ENCODE measurements around the gene REPIN1.

The REPIN1 gene

DNA sequence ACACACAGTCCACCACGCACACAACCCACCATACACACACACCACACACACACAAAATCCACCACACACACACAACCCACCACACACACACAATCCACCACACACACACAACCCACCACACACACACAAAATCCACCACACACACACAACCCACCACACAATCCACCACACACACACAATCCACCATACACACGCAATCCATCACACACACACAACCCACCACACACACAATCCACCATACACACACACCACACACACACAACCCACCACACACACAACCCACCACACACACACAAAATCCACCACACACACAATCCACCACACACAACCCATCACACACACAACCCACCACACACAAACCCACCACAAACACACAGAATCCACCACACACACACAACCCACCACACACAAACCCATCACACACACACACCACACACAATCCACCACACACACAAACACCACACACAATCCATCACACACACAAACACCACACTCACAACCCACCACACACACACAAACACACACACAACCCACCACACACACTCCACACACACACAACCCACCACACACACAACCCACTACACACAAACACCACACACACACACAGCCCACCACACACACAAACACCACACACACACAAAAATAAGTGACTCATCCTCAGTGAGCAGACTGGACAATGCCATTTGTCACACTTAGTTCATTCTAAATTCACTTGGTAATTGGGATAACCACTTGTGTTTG is 8.8 kb upstream of the REPIN1 start:
- DNase-seq (ENCODE audit: low spot score) (no peak), FAIRE-seq (no peak)

GRCh38 chr7:150360363-150361058 is 8.1 kb upstream of the REPIN1 start:
- no peak for DNase-seq (ENCODE audit: low spot score)
- FAIRE-seq: no peak

DNA sequence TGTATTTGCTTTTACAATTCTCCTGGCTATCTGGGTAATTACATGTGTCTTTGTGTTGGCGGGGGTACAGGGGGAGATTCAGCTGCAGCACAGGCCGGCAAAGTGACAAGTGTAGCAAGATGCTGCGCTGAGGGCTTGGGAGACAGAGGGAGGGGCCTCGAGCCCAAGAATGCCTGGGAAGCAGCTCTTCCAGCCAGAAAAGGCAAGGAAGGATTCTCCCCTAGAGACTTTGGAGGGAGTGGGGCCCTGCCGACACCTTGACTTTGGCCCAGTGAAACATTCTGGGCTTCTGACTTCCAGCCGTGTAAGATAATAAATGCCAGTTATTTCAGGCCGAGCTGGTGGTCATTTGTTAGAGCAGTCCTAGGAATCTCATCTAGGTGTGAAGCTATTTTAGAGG is 7.2 kb upstream of the REPIN1 start:
- no peak for FAIRE-seq

GRCh38 chr7:150361807-150362621 is 6.6 kb upstream of the REPIN1 start:
- FAIRE-seq: no peak
- DNase-seq (ENCODE audit: low spot score): no peak

More for the DNA sequence above, 7.2 kb upstream of the REPIN1 start:
- DNase-seq (ENCODE audit: low spot score): no peak

DNA sequence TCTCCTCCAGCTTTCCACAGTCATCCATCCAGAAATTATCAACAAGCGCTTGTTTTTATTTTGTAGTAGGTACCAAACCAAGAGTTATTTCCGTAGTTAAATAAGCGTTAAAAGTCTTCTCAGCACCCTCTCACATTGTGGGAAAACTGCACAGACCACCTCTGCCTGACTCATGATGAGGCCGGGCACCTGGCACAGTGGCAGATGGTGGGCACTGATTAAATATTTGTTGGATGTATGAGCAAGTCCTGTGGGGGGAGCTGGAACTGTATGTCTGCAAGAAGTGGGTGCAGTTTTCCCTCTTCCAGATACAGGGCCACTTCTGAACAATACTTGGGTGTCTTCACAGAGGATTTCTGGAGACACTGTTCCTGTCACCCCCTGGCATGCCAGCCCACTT is 5.3 kb upstream of the REPIN1 start:
- FAIRE-seq (no peak), DNase-seq (ENCODE audit: low spot score) (no peak)

DNA sequence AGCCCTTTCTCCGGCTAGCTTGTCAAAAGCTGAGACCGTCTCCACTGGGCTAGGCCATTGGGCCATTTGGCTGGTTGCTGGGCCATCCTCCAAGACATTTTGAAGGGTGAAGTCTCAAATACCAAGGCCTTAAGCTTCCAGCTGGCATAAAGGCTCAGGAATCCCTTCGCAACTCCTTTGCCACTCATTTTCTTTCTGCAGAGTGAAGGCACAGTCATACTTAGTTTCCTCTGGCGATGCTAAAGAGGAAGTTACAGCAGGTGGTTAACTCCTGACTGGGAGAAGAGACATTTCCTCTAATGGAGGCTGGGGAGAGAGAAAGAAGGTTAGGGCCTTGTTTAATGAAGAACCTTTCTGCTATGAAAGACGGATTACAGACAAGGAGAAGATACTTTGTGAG is 4.8 kb upstream of the REPIN1 start:
- no peak for FAIRE-seq
- DNase-seq (ENCODE audit: low spot score): no peak

- FAIRE-seq (no peak), DNase-seq (ENCODE audit: low spot score) (no peak)
Measured at GRCh38 chr7:150365194-150365593, 3.4 kb upstream of the REPIN1 start.

- no peak for DNase-seq (ENCODE audit: low spot score)
- no peak for FAIRE-seq
Measured at GRCh38 chr7:150365673-150366398, 2.8 kb upstream of the REPIN1 start.

DNA sequence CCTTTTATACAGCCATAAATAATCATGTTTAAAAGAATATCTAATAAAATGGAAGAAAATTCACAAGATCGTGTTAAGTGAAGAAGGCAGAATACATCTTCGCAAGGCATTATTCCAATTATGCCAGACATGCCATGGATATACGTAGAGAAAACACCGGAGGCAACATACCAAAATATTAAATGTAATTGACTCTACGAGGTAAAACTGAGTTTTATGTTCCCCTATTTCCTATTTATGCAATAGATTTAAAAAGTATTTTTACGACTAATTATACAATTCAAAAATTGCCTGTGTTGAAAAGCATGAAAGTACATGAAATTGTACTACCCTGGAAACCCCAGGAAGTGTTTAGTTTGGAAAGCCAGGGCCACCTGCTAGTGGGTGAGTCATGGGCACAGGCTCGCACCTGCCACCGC is 936 bp upstream of the REPIN1 start:
- peak; percentile 89 for FAIRE-seq
- DNase-seq (ENCODE audit: low spot score): no peak

DNA sequence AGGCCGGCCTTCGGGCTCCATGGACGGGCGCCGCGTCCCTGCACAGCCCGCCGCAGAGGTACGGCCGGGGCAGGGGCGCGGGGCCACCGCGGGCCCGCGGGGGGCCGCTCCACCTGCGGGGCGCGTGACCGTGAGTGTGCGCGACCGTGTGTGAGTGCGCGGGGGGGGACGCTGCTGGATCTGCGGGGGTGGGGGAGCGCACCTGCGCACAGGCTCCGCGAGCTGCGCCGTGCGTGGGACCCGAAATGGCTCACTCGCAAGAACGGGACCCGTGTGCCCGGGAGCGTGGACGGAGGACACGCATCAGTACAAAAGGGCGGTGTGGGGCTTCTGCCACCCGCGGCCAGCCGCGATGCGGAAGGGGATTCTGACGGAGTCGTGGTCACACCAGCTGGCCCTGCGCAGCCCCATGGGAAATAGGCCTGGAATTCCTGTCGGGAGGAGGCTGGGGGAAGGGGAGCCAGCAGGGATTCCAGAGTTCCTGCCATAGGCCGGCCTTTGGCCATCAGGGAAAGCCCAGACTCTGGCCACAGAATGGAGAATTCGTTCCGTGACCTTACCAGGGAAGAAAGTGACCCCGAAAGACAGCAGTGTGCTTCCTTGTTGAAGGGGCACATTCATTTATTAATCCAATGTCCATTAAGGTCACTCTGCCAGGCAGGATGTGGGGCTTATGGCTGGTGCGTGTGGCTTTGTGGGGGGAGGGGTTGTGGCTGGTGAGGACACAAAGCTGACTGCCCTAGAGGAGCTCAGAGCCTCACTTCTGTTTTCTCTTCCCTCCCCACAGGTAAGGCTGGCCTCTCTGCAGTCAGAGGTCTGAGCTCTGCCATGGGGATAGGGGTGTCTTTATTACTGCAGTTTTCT is 494 bp downstream of the REPIN1 start:
- FAIRE-seq (peak; percentile 79), DNase-seq (ENCODE audit: low spot score) (peak; percentile 89)

DNA sequence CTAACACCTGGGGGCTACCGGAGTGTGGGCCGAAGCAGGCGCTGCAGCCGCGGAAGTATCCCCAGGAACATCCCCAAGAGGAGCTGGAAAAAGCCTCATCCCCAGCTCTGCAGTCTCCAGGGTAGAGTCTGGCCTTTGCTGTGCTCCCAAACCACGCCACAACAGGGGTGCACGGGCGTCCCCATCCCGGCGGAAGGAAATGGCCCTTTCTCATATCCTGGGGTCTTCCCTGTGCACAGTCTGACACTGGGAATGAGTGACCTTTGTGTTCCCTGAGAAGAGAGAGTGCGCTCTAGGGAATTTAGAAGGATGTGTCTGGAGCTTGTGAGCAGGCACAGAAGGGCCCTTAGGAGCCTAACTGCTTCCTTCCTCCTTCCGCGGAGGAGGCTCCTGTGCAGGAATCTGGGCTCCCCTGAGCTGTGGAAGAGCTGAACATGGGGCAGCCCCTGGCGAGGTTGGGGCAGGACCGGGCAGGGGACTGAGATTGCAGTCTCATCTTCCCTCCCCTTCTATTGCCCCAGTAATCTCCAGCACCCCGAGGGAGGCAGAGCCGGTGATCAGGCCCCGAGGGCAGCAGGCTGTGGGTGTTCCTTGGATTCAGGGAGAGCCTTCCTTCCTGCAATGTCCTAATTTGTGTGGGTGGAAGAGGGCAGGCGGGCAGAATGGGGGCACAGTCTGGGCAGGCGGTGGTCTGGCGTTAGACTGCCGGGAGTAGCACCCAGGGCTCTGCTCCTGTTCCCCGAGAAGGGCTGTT is 1.3 kb downstream of the REPIN1 start:
- no peak for FAIRE-seq
- no peak for DNase-seq (ENCODE audit: low spot score)

DNA sequence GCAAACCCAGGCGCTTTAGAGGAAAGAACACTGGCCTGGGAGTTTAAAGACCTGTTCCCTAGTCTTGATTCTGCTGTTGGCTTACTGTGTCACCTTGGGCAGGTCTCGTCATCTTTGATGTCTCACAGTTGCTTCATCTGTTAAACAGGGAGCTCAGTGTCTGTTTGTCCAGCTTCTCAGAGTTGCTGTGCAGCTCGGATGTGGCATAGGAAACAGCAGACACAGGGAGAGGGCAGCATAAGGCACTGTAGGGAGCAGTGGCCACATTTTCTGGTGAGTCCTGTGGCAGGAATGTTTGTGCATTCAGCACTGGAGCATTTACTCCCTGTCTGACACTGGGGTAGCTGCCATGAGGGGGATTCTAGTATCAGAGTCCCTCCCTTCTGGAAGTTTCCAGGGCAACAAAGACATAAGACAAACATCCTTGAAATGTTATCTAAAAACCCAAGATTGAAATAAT is 2.0 kb downstream of the REPIN1 start:
- FAIRE-seq (no peak), DNase-seq (ENCODE audit: low spot score) (peak; percentile 80)

GRCh38 chr7:150371131-150371995 is 2.7 kb downstream of the REPIN1 start:
- DNase-seq (ENCODE audit: low spot score) (no peak), FAIRE-seq (no peak)

- DNase-seq (ENCODE audit: low spot score) (no peak), FAIRE-seq (no peak)
Measured at GRCh38 chr7:150371996-150372270, 3.3 kb downstream of the REPIN1 start.

- no peak for FAIRE-seq
- no peak for DNase-seq (ENCODE audit: low spot score)
Measured at GRCh38 chr7:150372271-150373048, 3.8 kb downstream of the REPIN1 start.

DNA sequence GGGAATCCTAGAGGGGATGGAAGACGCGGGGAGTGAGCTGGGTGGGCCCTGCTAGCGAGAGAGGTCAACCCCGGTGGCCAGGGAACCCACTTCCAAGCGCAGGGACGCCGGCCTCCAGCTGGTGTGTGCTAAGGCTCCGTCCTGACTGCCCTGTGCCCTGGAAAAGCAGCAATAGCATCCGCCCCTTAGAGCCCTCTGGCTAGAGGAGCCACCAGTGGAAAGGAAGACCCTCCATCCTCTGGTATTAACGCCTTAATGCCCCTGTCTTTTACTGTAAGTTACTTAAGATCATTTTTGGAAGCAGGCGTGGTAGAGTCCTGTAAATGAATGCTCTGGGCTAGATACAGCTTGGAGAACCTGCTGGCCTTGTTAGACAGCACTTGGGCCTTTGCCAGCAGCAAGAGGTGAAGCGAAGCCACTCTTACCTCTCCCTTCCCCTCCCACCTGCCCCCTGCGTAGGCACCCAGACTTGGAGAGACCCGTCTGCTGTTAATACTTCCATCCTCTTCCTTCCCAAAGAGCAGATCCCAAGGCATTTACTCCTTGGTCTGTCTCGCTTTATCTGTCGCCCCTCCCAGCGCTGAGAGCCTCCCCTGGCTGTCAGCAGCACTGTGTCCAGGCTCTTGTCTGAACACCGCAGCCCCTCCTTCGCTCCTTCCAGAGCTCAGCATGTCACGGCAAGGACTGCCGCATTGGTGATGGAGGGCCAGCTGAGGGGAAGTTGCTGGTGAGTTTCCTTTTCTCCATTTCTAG is 4.6 kb downstream of the REPIN1 start:
- FAIRE-seq (no peak), DNase-seq (ENCODE audit: low spot score) (no peak)

- FAIRE-seq (no peak), DNase-seq (ENCODE audit: low spot score) (no peak)
Measured at GRCh38 chr7:150374026-150374425, 5.4 kb downstream of the REPIN1 start.
